Measurements from ENCODE around the gene KRT84. TPM values are rescaled to one million over a fixed set of nuclear protein-coding genes. Genes with fewer than 3 reads are reported as not detected.
"Not testable (repeated sequence)": the region's sequence is repeated elsewhere in the genome, so short reads cannot be mapped to it uniquely, and the experiment has no call there.

KRT84 gene
- total RNA-seq, 2 donors from 2014 or later: not detected

GRCh38 chr12:52411815-52412214 is 26.4 kb upstream of the KRT84 start:
- 93% methylated on average over 10 of the region's 10 CpGs for WGBS
- Histone ChIP-seq H3K9me3 (no peaks in the 10 kb centered on the region), H3K27me3 (replicated peaks; ENCODE audit: insufficient read depth) (no peaks in the 10 kb centered on the region), H3K36me3 (no peaks in the 10 kb centered on the region), H3K4me3 (no peak overlapping the region), H3K27ac (no peak overlapping the region), H3K4me1 (replicated peaks) (no peaks in the 10 kb centered on the region)
- intact Hi-C loops (cut with DNase I): no loop called here
- no peak for TF ChIP-seq POLR2A (IDR thresholded peaks at IDR 0.05)
- TF ChIP-seq POLR2AphosphoS5 (IDR thresholded peaks at IDR 0.05): no peak
- no peak for TF ChIP-seq CTCF (IDR thresholded peaks at IDR 0.05)
- no peak for DNase-seq (ENCODE audit: low spot score)

- no CpG with 5 or more reads among the region's 1 CpG for whole genome bisulfite sequencing
- H3K9me3 ChIP-seq; H3K4me3 ChIP-seq; DNase-seq (ENCODE audit: low spot score); H3K27me3 ChIP-seq (replicated peaks; ENCODE audit: insufficient read depth); H3K27ac ChIP-seq; H3K36me3 ChIP-seq; intact Hi-C loops (cut with DNase I); H3K4me1 ChIP-seq (replicated peaks): not testable (repeated sequence)
Observed at GRCh38 chr12:52410589-52411248, 25.3 kb upstream of the KRT84 start.

- intact Hi-C loops (cut with DNase I): no loop called here
- H3K36me3 ChIP-seq: no peaks in the 10 kb centered on the region
- DNase-seq (ENCODE audit: low spot score): no peak
- H3K27ac ChIP-seq: no peak overlapping the region
- H3K4me1 ChIP-seq (replicated peaks): no peaks in the 10 kb centered on the region
- H3K9me3 ChIP-seq: no peaks in the 10 kb centered on the region
- TF ChIP-seq POLR2AphosphoS5 (IDR thresholded peaks at IDR 0.05) (no peak), POLR2A (IDR thresholded peaks at IDR 0.05) (no peak), CTCF (IDR thresholded peaks at IDR 0.05) (no peak)
- no peaks in the 10 kb centered on the region for H3K27me3 ChIP-seq (replicated peaks; ENCODE audit: insufficient read depth)
- H3K4me3 ChIP-seq: no peak overlapping the region
- 84% methylated on average over 5 of the region's 5 CpGs for whole genome bisulfite sequencing
Observed at GRCh38 chr12:52407918-52408317, 22.5 kb upstream of the KRT84 start.

GRCh38 chr12:52405922-52406385 is 20.5 kb upstream of the KRT84 start, which contains the start of gene KRT82:
TSS of gene KRT82 (minus strand) at chr12:52406335. CDS start at chr12:52406277, 58 bp downstream.
- no peak for TF ChIP-seq POLR2A (IDR thresholded peaks at IDR 0.05)
- TF ChIP-seq POLR2AphosphoS5 (IDR thresholded peaks at IDR 0.05): no peak
- no peak for TF ChIP-seq CTCF (IDR thresholded peaks at IDR 0.05)
- intact Hi-C loops (cut with DNase I): no loop called here

GRCh38 chr12:52404951-52405350 is 19.5 kb upstream of the KRT84 start:
- Histone ChIP-seq H3K27me3 (replicated peaks; ENCODE audit: insufficient read depth) (no peaks in the 10 kb centered on the region), H3K4me3 (no peak overlapping the region), H3K27ac (no peak overlapping the region), H3K36me3 (no peaks in the 10 kb centered on the region), H3K4me1 (replicated peaks) (no peaks in the 10 kb centered on the region), H3K9me3 (no peaks in the 10 kb centered on the region)
- intact Hi-C loops (cut with DNase I): no loop called here
- 96% methylated on average over 3 of the region's 3 CpGs for WGBS
- no peak for DNase-seq (ENCODE audit: low spot score)
- TF ChIP-seq POLR2A (IDR thresholded peaks at IDR 0.05) (no peak), POLR2AphosphoS5 (IDR thresholded peaks at IDR 0.05) (no peak), CTCF (IDR thresholded peaks at IDR 0.05) (no peak)

More at GRCh38 chr12:52405922-52406385, 20.5 kb upstream of the KRT84 start, which contains the start of gene KRT82:
- no peak within 1 kb of the TSS for H3K27ac ChIP-seq
- H3K4me1 ChIP-seq (replicated peaks): no peaks in the 10 kb centered on the region
- no peak within 1 kb of the TSS for H3K4me3 ChIP-seq
- no peak for DNase-seq (ENCODE audit: low spot score)
- H3K27me3 ChIP-seq (replicated peaks; ENCODE audit: insufficient read depth): no peaks in the 10 kb centered on the region
- H3K36me3 ChIP-seq: no peaks in the 10 kb centered on the region
- 97% methylated on average over 13 of the region's 14 CpGs for WGBS
- H3K9me3 ChIP-seq: no peaks in the 10 kb centered on the region
